ENCODE measurements around the gene CARD10.

Gene CARD10

DNA sequence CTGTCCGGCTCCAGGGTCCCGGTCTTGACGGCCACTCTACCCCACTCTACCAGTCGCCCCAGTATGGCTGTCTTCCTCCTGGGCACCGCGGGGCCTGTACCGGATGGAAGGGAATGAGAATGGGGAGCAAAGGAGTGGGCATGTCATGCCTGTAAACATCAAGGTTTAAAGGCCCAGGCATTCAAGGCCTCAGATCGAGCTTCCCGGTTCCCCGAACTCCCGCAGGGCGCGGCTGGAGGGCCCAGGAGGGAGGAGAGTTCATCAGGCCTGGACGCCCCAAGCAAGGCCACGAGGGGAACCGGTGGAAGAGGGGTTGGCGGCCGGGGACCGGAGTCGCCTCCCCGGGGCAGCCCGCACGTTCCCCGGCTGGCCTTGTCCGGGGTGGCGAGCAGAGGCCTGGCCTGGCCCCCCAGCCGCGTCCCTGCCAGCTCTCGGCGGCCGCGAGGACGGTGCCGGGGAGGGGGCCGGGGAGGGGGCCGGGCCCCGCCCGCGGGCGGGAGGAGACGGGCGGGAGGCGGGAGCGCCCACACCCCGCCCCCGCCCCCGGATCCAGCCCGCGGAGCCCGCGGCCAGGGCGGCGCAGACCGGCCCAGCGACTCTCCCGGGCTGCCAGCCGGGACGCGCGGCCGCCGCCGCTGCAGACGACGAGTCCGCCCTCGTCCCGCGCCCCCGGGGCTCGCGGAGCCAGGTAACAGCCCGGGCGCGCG lies 40.8 kb upstream of the CARD10 start, which contains the start of gene CDC42EP1:
Gene CDC42EP1, plus strand, starts transcription at position 580 of the 707 bp plus-strand sequence. CDS start 5,870 bp downstream, outside the sequence.
- no peak for DNase-seq (ENCODE audit: low read depth)
- peak within 1 kb of the TSS; percentile 78 for H3K4me3 ChIP-seq (ENCODE audit: low read length)
- TF ChIP-seq, protein P1, sequence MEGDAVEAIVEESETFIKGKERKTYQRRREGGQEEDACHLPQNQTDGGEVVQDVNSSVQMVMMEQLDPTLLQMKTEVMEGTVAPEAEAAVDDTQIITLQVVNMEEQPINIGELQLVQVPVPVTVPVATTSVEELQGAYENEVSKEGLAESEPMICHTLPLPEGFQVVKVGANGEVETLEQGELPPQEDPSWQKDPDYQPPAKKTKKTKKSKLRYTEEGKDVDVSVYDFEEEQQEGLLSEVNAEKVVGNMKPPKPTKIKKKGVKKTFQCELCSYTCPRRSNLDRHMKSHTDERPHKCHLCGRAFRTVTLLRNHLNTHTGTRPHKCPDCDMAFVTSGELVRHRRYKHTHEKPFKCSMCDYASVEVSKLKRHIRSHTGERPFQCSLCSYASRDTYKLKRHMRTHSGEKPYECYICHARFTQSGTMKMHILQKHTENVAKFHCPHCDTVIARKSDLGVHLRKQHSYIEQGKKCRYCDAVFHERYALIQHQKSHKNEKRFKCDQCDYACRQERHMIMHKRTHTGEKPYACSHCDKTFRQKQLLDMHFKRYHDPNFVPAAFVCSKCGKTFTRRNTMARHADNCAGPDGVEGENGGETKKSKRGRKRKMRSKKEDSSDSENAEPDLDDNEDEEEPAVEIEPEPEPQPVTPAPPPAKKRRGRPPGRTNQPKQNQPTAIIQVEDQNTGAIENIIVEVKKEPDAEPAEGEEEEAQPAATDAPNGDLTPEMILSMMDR (conservative IDR thresholded peaks at IDR 0.05; ENCODE audit: low read depth, low read length) = no peak

DNA sequence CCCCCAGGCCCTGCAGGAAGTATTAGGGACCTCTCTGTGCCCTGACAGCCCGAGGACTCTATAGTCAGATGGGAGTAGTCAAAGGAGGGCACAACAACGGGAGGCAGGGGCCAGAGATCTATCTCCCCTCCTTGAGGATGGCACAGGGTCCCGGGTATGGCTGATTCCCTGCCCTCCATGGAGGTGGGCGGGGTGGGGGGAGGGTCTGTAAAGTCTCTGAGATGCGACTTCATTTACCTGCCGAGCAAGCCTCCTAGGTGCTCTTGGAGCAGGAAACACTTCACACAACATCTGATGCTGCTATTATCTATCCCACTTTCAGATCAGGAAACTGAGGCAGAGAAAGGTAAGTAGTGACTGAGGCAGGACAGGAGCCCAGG lies 40.3 kb upstream of the CARD10 start:
- H3K4me3 ChIP-seq (ENCODE audit: low read length) = peak overlapping the region; percentile 8
- TF ChIP-seq, protein P1 (conservative IDR thresholded peaks at IDR 0.05; ENCODE audit: low read depth, low read length) = no peak
- no peak for DNase-seq (ENCODE audit: low read depth)

DNA sequence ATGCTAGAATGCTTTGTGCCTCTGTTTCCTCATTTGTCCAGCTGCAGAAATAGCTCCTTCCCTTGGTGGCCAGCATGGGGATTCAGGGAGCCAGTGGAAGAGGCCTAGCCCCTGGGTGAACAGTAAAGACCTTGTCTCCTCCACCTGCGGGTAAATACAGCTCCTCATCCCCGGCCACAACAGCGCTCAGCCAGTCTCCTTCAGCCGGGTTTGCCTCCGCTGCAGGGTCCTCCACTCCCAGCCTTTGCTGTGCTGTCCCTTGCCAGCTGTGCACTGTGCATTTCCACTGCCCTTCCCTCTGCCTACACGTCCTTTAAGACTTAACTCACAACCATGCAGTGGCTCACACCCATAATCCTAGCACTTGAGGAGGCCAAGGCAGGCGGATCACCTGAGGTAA lies 39.6 kb upstream of the CARD10 start:
- DNase-seq (ENCODE audit: low read depth) = no peak
- TF ChIP-seq, protein P1 (conservative IDR thresholded peaks at IDR 0.05; ENCODE audit: low read depth, low read length) = no peak
- no peak overlapping the region for H3K4me3 ChIP-seq (ENCODE audit: low read length)

DNA sequence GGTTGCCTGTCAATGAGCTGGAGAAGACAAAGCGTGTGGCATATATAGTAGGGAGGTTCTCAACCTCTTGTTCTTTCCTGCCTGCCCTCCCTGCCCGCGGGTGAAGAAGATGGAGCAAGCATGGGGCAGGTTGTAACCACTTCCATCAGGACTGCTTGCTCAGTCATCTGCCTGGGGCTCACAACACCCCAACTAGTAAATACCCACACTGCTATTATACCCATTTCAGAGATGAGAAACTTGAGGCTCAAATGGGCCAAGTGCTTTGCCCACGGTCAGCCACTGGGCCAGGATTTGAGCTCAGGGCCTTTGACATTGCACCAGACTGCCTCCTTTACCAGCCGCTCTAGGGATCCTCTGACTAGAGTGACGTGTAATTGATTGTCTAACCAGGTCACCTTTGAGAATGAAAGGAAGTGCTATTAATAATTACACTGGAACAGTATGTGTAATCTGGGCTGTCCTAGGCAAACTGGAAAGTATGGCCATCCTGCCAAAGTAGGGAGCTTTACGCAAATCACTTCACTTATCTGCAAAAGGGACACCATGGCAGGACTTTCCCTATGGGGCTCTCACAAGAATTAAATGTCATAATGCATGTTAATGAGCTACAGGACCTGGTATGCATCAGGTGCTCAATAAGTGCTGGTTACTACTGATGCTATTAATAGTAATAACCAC lies 38.2 kb upstream of the CARD10 start:
- TF ChIP-seq, protein P1 (conservative IDR thresholded peaks at IDR 0.05; ENCODE audit: low read depth, low read length) = no peak
- no peak overlapping the region for H3K4me3 ChIP-seq (ENCODE audit: low read length)
- DNase-seq (ENCODE audit: low read depth) = no peak

DNA sequence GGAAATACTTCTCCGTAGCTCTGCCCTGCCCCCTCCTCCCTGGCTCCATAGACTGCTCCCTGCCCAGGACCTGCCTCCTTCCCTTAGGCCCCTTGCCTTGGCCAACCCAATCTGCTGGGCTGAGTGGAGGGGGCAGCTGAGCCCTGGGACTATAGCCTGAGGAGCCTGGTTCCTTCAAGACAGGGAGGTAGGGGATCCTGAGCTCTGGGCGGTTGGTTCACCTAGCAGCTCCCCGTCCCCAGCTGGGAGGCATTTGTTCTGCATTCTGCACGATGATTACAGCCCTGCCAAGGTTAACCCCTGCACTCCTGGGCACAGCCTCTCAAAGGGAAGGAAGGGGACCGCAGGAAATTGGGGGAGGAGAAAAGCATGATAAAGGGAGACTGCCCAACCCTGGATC lies 37.5 kb upstream of the CARD10 start:
- TF ChIP-seq, protein P1 (conservative IDR thresholded peaks at IDR 0.05; ENCODE audit: low read depth, low read length) = no peak
- DNase-seq (ENCODE audit: low read depth) = no peak
- no peak overlapping the region for H3K4me3 ChIP-seq (ENCODE audit: low read length)

DNA sequence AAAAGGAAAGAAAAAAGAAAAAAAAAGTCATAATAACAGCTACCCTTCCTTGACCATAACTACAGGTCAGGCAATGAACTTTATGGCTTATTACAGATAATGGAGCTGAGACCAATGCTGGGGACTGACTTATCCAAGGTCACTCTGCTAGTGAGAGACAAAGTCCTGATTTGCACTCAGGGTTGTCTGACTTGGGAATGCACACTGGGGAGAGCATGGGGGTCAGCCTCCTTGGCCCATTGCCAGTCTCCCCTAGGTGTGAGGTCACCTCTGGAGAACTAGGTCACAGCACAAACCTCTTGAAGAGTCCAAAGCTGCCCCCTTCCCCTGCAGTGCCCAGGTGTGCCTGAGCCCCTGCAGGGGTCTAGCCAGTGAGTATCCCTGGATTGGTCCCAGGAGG lies 35.8 kb upstream of the CARD10 start:
- TF ChIP-seq, protein P1 (conservative IDR thresholded peaks at IDR 0.05; ENCODE audit: low read depth, low read length) = no peak
- H3K4me3 ChIP-seq (ENCODE audit: low read length) = no peak overlapping the region
- DNase-seq (ENCODE audit: low read depth) = no peak

DNA sequence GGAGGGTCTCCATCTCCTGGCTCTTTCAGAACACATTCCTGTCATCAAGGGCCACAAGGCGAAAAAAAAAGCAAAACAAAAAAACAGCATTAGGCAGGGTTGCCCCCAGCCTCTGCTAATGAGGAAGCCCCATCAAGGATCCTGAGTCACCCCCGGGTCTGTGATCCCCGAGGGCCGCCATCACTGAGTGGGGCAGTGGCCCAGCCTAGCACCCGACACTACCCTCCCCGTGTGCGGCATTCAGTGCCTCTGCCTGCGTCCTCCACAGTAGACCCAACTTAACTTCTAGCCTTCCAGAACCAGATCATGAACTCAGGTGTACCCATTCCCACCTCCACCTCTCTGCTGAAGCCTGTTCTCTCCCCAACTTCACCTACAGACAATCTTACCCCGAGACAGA lies 34.5 kb upstream of the CARD10 start:
- TF ChIP-seq, protein P1 (conservative IDR thresholded peaks at IDR 0.05; ENCODE audit: low read depth, low read length) = no peak
- no peak for DNase-seq (ENCODE audit: low read depth)
- H3K4me3 ChIP-seq (ENCODE audit: low read length) = no peak overlapping the region

Measured in retinal pigment epithelial cell (primary cell).